Colonic mucosa (tissue), 4 donors: ENCODE measurements around the gene SKP1. TPM values are rescaled to one million over a fixed set of nuclear protein-coding genes. Genes with fewer than 3 reads are reported as not detected.
A peak's percentile ranks its signal among the peaks of the same experiment; 100 is the strongest.

ENCODE experiments used
- DNase-seq: peaks from one replicate; pipeline ENCODE4 v3.0.0-alpha.2; 2020
- H3K27ac ChIP-seq: fragments of 200-600 bp; one replicate; pipeline ENCODE4 v1.8.0; 2021
- H3K27me3 ChIP-seq: fragments of 200-600 bp; one replicate; pipeline ENCODE4 v1.8.0; 2021
- H3K36me3 ChIP-seq: fragments of 200-600 bp; one replicate; pipeline ENCODE4 v1.8.0; 2021
- H3K4me1 ChIP-seq: fragments of 200-600 bp; one replicate; pipeline ENCODE4 v1.8.0; 2021; ENCODE audit warnings: mild to moderate bottlenecking
- H3K4me3 ChIP-seq: fragments of 200-600 bp; one replicate; pipeline ENCODE4 v1.8.0; 2021
- H3K9ac ChIP-seq, 2 donors: one replicate each; pipeline ENCODE4 v1.7.0; 2013; ENCODE audit warnings: control low read depth in 2 of 2, low read depth in 2 of 2, low read length in 2 of 2
- H3K9me3 ChIP-seq: fragments of 200-600 bp; one replicate; pipeline ENCODE4 v1.8.0; 2021
- intact Hi-C: fragments of 100-400 bp; cut with DNase I; formaldehyde crosslinking; loops from one replicate; pipeline ENCODE4 v1.14.1; 2022
- total RNA-seq, 2 donors: library from RNA; stranded (reverse); fragmentation: NEBNext Ultra II Directional in 1 of 2; extraction: Animal tissue kit (Norgen Biotek cat#: 25700) in 1 of 2; gene quantifications; one replicate each; pipeline ENCODE4 v1.2.1, GENCODE V29; 2021
- TF ChIP-seq, protein P1 (sequence below): fragments of 200-600 bp; IDR thresholded peaks from one replicate; pipeline ENCODE4 v1.8.0; 2022; ENCODE audit warnings: antibody characterized with exemption, mild to moderate bottlenecking
- donor health status: healthy.
- donor health status: DM: no; HTN: no; CAD: no.
- donor health status: DM: no; HTN: no; CAD: no.

SKP1 gene
- total RNA-seq, 2 donors from 2014 or later: 235 to 272 TPM

DNA sequence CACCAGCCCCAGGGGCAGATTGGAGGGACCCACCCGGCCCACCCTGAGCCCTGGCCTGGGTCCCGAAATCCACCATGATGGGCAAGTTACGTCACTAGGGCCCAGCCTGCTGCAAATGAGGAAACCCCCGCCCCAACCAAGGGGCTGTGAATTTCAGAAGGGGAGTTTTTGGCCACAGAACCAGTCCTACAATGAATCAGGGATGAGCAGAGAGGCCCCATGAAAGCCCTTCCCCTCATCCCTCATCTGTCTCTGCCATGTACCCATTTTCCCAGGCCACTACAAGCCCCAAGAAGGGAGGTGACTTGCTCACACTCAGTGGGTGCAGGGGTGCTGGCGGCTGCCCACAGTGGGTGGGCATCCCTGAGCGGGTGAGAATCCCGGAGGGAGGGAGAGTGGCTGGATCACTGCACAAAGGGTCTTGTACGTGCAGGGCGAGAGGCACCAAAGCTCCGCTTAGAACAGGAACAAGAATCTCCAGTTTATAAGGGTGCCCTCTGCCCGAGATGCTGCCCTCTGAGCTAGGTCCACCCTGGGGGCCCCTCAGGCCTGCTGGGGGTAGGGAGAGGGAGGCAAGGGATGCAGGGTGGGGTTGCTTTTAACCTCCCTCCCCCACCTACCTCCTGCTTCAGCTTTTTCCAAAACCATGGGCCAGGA, 72.6 kb downstream of the SKP1 start:
- DNase-seq: no peak
- intact Hi-C loops: no loop called here
- TF ChIP-seq, protein P1, sequence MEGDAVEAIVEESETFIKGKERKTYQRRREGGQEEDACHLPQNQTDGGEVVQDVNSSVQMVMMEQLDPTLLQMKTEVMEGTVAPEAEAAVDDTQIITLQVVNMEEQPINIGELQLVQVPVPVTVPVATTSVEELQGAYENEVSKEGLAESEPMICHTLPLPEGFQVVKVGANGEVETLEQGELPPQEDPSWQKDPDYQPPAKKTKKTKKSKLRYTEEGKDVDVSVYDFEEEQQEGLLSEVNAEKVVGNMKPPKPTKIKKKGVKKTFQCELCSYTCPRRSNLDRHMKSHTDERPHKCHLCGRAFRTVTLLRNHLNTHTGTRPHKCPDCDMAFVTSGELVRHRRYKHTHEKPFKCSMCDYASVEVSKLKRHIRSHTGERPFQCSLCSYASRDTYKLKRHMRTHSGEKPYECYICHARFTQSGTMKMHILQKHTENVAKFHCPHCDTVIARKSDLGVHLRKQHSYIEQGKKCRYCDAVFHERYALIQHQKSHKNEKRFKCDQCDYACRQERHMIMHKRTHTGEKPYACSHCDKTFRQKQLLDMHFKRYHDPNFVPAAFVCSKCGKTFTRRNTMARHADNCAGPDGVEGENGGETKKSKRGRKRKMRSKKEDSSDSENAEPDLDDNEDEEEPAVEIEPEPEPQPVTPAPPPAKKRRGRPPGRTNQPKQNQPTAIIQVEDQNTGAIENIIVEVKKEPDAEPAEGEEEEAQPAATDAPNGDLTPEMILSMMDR: no peak
- H3K27me3 ChIP-seq: no peaks in the 10 kb centered on the region
- H3K4me3 ChIP-seq: no peak overlapping the region
- no peaks in the 10 kb centered on the region for H3K36me3 ChIP-seq
- no peak overlapping the region for H3K27ac ChIP-seq
- no peak overlapping the region for H3K9ac ChIP-seq
- no peaks in the 10 kb centered on the region for H3K4me1 ChIP-seq
- H3K9me3 ChIP-seq: no peaks in the 10 kb centered on the region

DNA sequence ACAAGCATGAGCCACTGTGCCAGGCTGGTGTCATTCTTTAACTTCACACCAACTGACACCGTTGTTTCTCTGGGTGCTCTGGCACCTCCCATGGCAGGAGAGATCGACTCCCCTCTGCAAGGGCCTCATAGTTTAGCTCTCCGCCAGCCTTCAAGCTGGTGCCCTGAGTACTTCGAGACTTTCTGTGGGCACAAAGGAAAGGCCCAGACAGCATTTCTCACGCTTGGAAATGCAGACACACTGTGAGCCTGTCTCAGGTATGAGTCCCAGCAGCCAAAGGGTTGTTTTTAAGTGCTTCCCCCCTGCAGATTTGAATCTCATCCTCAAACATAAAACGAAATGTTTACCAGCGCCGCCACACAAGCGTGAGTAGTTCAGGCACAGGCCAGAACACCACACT, 73.4 kb downstream of the SKP1 start:
- H3K4me3 ChIP-seq: no peak overlapping the region
- DNase-seq: no peak
- no peaks in the 10 kb centered on the region for H3K36me3 ChIP-seq
- no peaks in the 10 kb centered on the region for H3K27me3 ChIP-seq
- intact Hi-C loops: no loop called here
- no peak overlapping the region for H3K27ac ChIP-seq
- H3K4me1 ChIP-seq: no peaks in the 10 kb centered on the region
- H3K9ac ChIP-seq: no peak overlapping the region
- no peaks in the 10 kb centered on the region for H3K9me3 ChIP-seq
- TF ChIP-seq, protein P1: no peak

DNA sequence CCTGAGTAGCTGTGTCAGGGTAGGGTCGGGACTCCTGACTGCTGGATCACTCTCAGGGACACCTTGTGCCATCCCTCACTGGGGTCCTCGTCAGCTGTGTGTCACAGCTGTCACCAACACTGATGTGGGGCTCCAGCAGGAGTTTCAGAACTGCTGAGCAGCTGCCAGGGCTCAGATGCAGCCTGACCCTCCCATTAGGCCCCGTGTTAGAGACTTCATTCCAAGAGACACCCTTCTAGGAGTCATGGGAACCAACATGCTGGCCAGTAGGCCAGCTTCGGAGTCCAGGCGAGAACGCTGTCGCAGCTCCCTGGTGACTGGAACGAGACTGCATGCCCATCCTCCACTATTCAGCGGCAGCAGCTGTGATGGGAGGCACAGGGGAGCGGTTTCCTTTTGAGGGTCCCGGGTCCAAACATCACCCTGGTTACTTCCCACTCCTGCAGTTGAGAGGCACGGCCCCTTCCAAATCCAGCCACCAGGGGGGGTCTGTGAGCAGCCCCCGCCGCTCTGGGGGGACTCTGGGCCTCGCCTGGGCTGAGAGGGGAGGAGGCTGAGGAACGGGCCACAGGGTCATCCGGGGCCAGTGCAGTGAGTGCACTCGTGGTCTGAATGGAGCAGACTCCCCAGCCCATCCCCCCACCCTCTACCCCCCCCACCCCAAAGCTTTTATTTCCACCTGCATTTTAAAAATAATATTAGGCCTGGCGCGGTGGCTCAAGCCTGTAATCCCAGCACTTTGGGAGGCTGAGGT, 74.9 kb downstream of the SKP1 start:
- DNase-seq: peak; percentile 72
- Histone ChIP-seq H3K9ac (no peak overlapping the region), H3K4me3 (no peak overlapping the region), H3K36me3 (no peaks in the 10 kb centered on the region), H3K27ac (no peak overlapping the region), H3K27me3 (no peaks in the 10 kb centered on the region), H3K4me1 (no peaks in the 10 kb centered on the region), H3K9me3 (no peaks in the 10 kb centered on the region)
- TF ChIP-seq, protein P1: peak; percentile 83
- intact Hi-C loops: no loop called here

DNA sequence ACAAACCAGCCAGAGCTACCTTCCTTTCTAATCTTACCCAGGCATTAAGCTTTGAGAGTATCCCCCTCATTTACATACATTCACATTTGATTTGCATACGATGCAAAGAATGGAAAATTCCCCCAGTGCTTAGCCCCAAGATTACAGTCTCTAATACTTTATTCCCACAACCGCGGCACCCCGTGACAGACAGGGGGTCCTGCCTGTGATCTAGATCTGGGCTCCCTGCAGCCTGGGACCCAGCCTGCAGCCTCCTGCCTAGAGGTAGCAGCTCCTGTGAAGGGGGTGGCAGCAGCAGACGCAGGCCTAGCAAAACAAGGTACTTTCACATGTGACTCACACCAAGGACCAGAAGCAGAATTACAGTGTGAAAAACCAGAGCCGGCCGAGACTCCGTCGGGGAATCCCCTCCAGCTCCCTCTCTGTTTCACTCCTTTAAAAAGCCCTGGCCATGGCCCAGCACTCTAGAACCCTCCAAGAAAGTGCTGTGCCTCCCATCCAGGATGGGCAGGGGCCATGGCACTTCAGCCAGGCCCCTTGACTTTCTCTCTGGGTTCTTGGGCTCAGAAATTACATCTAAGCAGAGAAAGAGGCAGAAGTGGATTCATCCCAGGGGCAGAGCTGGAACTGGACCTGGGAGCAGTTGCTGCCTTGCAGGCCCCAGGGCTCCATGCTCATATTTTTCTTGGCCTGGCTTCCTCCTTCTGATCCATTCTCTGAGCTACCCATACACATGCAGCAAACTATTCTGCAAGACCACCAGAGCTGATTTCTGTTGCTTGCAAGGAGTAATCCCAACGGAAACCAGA, 76.3 kb downstream of the SKP1 start:
- H3K9me3 ChIP-seq: no peaks in the 10 kb centered on the region
- no peaks in the 10 kb centered on the region for H3K27me3 ChIP-seq
- TF ChIP-seq, protein P1: no peak
- intact Hi-C loops: no loop called here
- H3K27ac ChIP-seq: peak overlapping the region; percentile 24
- no peak overlapping the region for H3K4me3 ChIP-seq
- no peaks in the 10 kb centered on the region for H3K4me1 ChIP-seq
- no peak for DNase-seq
- no peaks in the 10 kb centered on the region for H3K36me3 ChIP-seq
- no peak overlapping the region for H3K9ac ChIP-seq

DNA sequence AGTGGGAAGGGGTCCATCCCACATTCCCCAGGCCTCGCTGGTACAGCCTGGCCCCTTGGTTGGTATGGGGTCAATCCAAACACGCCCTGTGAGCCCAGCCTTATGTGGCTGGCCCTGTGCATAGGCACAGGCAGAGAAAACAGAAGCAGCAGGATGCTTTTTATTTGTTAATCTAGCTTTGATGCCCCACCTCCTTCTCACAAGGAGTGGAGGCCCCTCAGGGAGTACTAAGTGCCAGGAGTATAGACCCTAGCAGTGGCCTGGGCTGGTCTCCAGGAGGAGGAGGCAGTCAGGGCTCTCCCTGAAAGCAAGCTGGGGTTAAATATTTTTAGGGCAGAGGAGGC, 76.8 kb downstream of the SKP1 start:
- Histone ChIP-seq H3K4me1 (no peaks in the 10 kb centered on the region), H3K27ac (no peak overlapping the region), H3K4me3 (no peak overlapping the region), H3K36me3 (no peaks in the 10 kb centered on the region), H3K9me3 (no peaks in the 10 kb centered on the region), H3K9ac (peak overlapping the region in 1 of 2 donors; percentile 17), H3K27me3 (no peaks in the 10 kb centered on the region)
- intact Hi-C loops: no loop called here
- TF ChIP-seq, protein P1: no peak
- DNase-seq: no peak
